PC-9 (cell line): Measurements from ENCODE around the gene SPA17. TPM values are rescaled to one million over a fixed set of nuclear protein-coding genes. Genes with fewer than 3 reads are reported as not detected.
A peak's percentile ranks its signal among the peaks of the same experiment; 100 is the strongest.

ENCODE experiments used
- BruUV-seq: library from RNA; stranded (reverse); fragments of 400-500 nt; replicated peaks from 2 replicates; lab custom pipeline; 2021; lab: Mats Ljungman, UMichigan
- CTCF ChIA-PET: fragments of 300-600 bp; sonication (Branson Sonifier 250); formaldehyde crosslinking; loops from one replicate; lab custom pipeline; 2022; ENCODE audit warnings: antibody characterized with exemption; lab: Charles Lee
- POLR2A ChIA-PET: fragments of 300-600 bp; sonication (Branson Sonifier 250); formaldehyde crosslinking; loops from one replicate; lab custom pipeline; 2022; ENCODE audit warnings: antibody characterized with exemption; ENCODE audit not compliant: unreplicated experiment; lab: Charles Lee
- DNase-seq, 2 experiments: peaks; one replicate each; pipeline versions ENCODE4 v3.0.0 to v3.0.0-alpha.2; 2015 to 2022; ENCODE audit warnings: mixed read lengths in 1 of 2
- H2AFZ ChIP-seq: fragments of 200-600 bp; sonication (generic); 2 replicates; pipeline ENCODE4 v1.8.1; 2017; ENCODE audit warnings: antibody characterized with exemption
- H3F3A ChIP-seq: fragments of 200-600 bp; sonication (generic); 2 replicates; pipeline ENCODE4 v1.8.1; 2017; ENCODE audit warnings: antibody characterized with exemption, mild to moderate bottlenecking, low read depth; ENCODE audit not compliant: insufficient read depth
- H3K27ac ChIP-seq: fragments of 200-600 bp; sonication (generic); 2 replicates; pipeline ENCODE4 v1.6.1; 2016; ENCODE audit warnings: mixed run types
- H3K27me3 ChIP-seq: fragments of 200-600 bp; sonication (generic); 2 replicates; pipeline ENCODE4 v1.6.1; 2016; ENCODE audit warnings: low read depth, mixed run types; ENCODE audit not compliant: insufficient read depth
- H3K36me3 ChIP-seq: fragments of 200-600 bp; sonication (generic); 2 replicates; pipeline ENCODE4 v1.6.1; 2016; ENCODE audit warnings: low read depth, mixed run types
- H3K4me1 ChIP-seq: fragments of 200-600 bp; sonication (generic); replicated peaks from 2 replicates; pipeline ENCODE4 v1.6.1; 2016; ENCODE audit warnings: mixed run types; ENCODE audit not compliant: insufficient read depth
- H3K4me2 ChIP-seq: fragments of 200-600 bp; sonication (generic); 2 replicates; pipeline ENCODE4 v1.6.1; 2017; ENCODE audit warnings: mixed run types
- H3K4me3 ChIP-seq: fragments of 200-600 bp; sonication (generic); 2 replicates; pipeline ENCODE4 v1.6.1; 2016; ENCODE audit warnings: mixed run types
- H3K79me2 ChIP-seq: fragments of 200-600 bp; sonication (generic); 2 replicates; pipeline ENCODE4 v1.6.1; 2017; ENCODE audit warnings: low read depth, mixed run types
- H3K9me2 ChIP-seq: fragments of 200-600 bp; sonication (generic); 2 replicates; pipeline ENCODE4 v1.8.1; 2017; ENCODE audit warnings: mild to moderate bottlenecking; ENCODE audit not compliant: insufficient read depth
- H3K9me3 ChIP-seq: fragments of 200-600 bp; sonication (generic); 2 replicates; pipeline ENCODE4 v1.8.1; 2016; ENCODE audit warnings: low read depth; ENCODE audit not compliant: insufficient read depth
- H4K20me1 ChIP-seq: fragments of 200-600 bp; sonication (generic); 2 replicates; pipeline ENCODE4 v1.8.1; 2017; ENCODE audit not compliant: insufficient read depth
- EZH2 ChIP-seq: fragments of 200-600 bp; sonication (generic); IDR thresholded peaks from 2 replicates; pipeline ENCODE4 v1.8.0; 2017; ENCODE audit warnings: antibody characterized with exemption, low read depth
- intact Hi-C: fragments of 100-400 bp; cut with micrococcal nuclease; formaldehyde crosslinking; loops from one replicate; pipeline ENCODE4 v1.10.0; 2022; ENCODE audit not compliant: unreplicated experiment
- total RNA-seq: library from RNA; stranded (reverse); gene quantifications from 2 replicates; pipeline ENCODE4 v1.2.3, GENCODE V29; 2021
- TF ChIP-seq, protein P1 (sequence below): fragments of 200-600 bp; sonication (generic); conservative IDR thresholded peaks from 2 replicates; pipeline ENCODE4 v1.6.1; 2017; ENCODE audit warnings: mixed run types, antibody characterized with exemption, mild to moderate bottlenecking, moderate library complexity

Gene SPA17
- total RNA-seq, 1 experiment from 2014 or later = 15.7 TPM

DNA sequence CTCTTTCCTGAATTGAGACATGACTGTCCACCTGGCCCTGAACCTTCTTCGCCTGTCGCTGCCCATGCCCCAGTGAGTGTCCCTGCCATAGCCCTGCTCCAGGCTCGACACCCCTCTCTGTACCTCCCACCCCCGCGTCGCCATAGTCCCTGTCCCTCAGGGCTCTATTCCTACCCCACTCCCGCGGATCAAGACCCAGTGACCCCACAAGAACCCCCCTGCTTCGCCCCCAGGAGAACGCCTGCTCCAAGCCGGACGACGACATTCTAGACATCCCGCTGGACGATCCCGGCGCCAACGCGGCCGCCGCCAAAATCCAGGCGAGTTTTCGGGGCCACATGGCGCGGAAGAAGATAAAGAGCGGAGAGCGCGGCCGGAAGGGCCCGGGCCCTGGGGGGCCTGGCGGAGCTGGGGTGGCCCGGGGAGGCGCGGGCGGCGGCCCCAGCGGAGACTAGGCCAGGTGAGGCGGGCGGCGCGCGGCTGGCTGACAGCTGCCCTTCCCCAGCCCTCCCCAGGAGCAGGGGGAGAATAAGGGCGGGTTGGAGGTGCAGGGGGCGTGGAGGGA, 71.6 kb downstream of the SPA17 start:
- POLR2A ChIA-PET = interaction anchor here (0.6 kb wide), 1 partner anchor 71 kb away, joined by 7 read pairs; no protein-coding TSS in a partner anchor

DNA sequence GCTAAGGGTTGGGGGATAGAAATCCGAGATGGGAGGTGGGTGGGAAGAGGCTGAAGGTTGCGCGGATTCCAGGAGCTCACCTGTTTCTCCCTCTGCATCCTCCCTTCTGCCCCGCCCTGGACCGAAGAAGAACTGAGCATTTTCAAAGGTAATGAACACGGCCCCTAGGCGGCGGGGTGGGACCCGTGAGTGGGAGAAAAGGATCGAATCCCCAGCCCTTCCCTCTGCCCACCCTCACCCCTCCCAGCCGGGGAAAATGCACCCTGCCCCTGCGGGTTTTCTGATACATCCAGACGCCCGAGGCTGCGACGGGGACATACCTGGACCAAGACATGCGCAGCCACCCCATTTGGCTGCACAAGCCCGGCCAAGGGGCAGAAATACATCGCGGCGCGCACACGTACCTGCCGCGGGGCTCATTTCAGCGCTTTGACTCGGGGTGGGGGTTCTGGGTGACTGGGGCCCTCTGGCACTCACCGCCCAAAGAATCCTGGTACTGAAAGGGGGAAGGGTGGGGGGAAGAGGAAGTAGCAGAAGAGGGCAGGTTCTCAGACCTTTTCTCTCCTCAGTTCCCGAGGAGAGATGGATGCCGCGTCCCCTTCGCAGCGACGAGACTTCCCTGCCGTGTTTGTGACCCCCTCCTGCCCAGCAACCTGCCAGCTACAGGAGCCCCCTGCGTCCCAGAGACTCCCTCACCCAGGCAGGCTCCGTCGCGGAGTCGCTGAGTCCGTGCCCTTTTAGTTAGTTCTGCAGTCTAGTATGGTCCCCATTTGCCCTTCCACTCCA, 72.3 kb downstream of the SPA17 start:
- Histone ChIP-seq H3K9me2 (no peaks in the 10 kb centered on the region), H3K36me3 (0 out of 2 replicates have a peak, but pooled peaks cover 3% of the 10 kb centered on the region), H4K20me1 (no peaks in the 10 kb centered on the region), H3K27ac (no peak overlapping the region), H3K79me2 (peaks cover 9% of the 10 kb centered on the region), H2AFZ (peak overlapping the region; percentile 90), H3K9me3 (no peaks in the 10 kb centered on the region), H3K27me3 (no peaks in the 10 kb centered on the region), H3K4me2 (peak overlapping the region; percentile 78), H3K4me3 (peak overlapping the region; percentile 67), H3F3A (peaks cover 43% of the 10 kb centered on the region), H3K4me1 (peaks cover 41% of the 10 kb centered on the region)
- ChIA-PET POLR2A (interaction anchor here (0.6 kb wide), 3 partner anchors 18 to 832 kb away, joined by 7 to 17 read pairs (median 8); no protein-coding TSS in a partner anchor), CTCF (interaction anchor here (1.0 to 2.0 kb wide), 4 partner anchors 16 to 48 kb away, joined by 3 to 10 read pairs (median 6); partner anchors contain the start of gene ESAM)
- BruUV-seq = TSS peak; percentile 13
- no peak for TF ChIP-seq EZH2
- TF ChIP-seq, protein P1, sequence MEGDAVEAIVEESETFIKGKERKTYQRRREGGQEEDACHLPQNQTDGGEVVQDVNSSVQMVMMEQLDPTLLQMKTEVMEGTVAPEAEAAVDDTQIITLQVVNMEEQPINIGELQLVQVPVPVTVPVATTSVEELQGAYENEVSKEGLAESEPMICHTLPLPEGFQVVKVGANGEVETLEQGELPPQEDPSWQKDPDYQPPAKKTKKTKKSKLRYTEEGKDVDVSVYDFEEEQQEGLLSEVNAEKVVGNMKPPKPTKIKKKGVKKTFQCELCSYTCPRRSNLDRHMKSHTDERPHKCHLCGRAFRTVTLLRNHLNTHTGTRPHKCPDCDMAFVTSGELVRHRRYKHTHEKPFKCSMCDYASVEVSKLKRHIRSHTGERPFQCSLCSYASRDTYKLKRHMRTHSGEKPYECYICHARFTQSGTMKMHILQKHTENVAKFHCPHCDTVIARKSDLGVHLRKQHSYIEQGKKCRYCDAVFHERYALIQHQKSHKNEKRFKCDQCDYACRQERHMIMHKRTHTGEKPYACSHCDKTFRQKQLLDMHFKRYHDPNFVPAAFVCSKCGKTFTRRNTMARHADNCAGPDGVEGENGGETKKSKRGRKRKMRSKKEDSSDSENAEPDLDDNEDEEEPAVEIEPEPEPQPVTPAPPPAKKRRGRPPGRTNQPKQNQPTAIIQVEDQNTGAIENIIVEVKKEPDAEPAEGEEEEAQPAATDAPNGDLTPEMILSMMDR = no peak
- DNase-seq = peak in 1 of 2 experiments; percentile 23
- intact Hi-C loops = loop anchor here (1.0 to 10.0 kb wide), 4 partner anchors 17 to 846 kb away; partner anchors contain the start of gene STT3A

More for the DNA sequence above, 71.6 kb downstream of the SPA17 start:
- H3K9me3 ChIP-seq = no peaks in the 10 kb centered on the region
- H3K9me2 ChIP-seq = no peaks in the 10 kb centered on the region
- no peak overlapping the region for H2AFZ ChIP-seq
- 0 out of 2 replicates have a peak, but pooled peaks cover 3% of the 10 kb centered on the region for H3K36me3 ChIP-seq
- H3K4me2 ChIP-seq = peak overlapping the region; percentile 78
- H4K20me1 ChIP-seq = no peaks in the 10 kb centered on the region
- no TSS peak for BruUV-seq
- peaks cover 42% of the 10 kb centered on the region for H3F3A ChIP-seq
- peaks cover 36% of the 10 kb centered on the region for H3K4me1 ChIP-seq
- CTCF ChIA-PET = interaction anchor here (1.0 kb wide), 1 partner anchor 17 kb away, joined by 3 read pairs; the partner anchor contains the start of gene ESAM
- H3K79me2 ChIP-seq = peaks cover 2% of the 10 kb centered on the region; the same call in 1 of the 2 replicates
- H3K27ac ChIP-seq = no peak overlapping the region
- DNase-seq = no peak
- TF ChIP-seq, protein P1 = no peak
- TF ChIP-seq EZH2 = no peak
- intact Hi-C loops = loop anchor here (5.0 to 10.0 kb wide), 2 partner anchors 49 to 847 kb away; partner anchors contain the start of gene STT3A
- no peaks in the 10 kb centered on the region for H3K27me3 ChIP-seq
- H3K4me3 ChIP-seq = no peak overlapping the region

DNA sequence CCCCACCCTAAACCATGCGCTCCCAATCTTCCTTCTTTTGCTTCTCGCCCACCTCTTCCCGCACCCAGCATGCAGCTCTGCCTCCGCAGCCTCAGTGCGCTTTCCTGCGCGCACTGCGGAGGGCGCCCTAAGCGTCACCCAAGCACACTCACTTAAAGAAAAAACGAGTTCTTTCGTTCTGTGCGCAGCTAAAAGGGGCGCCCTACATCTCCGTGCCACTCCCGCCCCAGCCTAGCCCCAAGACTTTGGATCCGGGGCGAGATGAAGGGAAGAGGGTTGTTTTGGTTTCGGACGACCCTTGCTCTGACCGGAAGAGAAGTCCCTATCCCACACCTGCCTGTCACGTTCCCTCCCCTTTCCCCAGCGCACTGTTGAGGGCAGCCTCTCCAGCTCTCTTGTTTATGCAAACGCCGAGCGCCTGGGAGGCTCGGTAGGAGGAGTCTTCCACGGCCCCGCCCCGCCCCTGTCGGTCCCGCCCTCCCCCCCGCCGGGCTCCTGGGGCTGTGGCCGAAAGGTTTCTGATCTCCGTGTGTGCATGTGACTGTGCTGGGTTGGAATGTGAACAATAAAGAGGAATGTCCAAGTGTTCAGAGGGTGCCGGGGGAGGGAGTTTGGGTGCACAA, 73.0 kb downstream of the SPA17 start:
- H3K79me2 ChIP-seq = peaks cover 16% of the 10 kb centered on the region
- peak overlapping the region; percentile 90 for H2AFZ ChIP-seq
- no peaks in the 10 kb centered on the region for H3K27me3 ChIP-seq
- DNase-seq = peak; percentile 84 to 92
- ChIA-PET CTCF (interaction anchor here (1.2 to 2.0 kb wide), 3 partner anchors 17 to 47 kb away, joined by 5 to 10 read pairs (median 7); no protein-coding TSS in a partner anchor), POLR2A (interaction anchor here (0.6 kb wide), 4 partner anchors 13 to 1551 kb away, joined by 5 to 17 read pairs (median 7); no protein-coding TSS in a partner anchor)
- H3F3A ChIP-seq = peaks cover 44% of the 10 kb centered on the region
- peak overlapping the region; percentile 90 for H3K27ac ChIP-seq
- no peak for TF ChIP-seq EZH2
- TF ChIP-seq, protein P1 = peak; percentile 75
- H3K4me3 ChIP-seq = peak overlapping the region; percentile 67
- intact Hi-C loops = loop anchor here (1.0 to 10.0 kb wide), 4 partner anchors 17 to 846 kb away; partner anchors contain the start of gene STT3A
- H3K9me2 ChIP-seq = no peaks in the 10 kb centered on the region
- H3K4me2 ChIP-seq = peak overlapping the region; percentile 83
- H3K4me1 ChIP-seq = peaks cover 45% of the 10 kb centered on the region
- H3K9me3 ChIP-seq = no peaks in the 10 kb centered on the region
- H3K36me3 ChIP-seq = 0 out of 2 replicates have a peak, but pooled peaks cover 3% of the 10 kb centered on the region
- no peaks in the 10 kb centered on the region for H4K20me1 ChIP-seq
- BruUV-seq = no TSS peak
